Measurements from ENCODE around the gene GLTP. TPM values are rescaled to one million over a fixed set of nuclear protein-coding genes. Genes with fewer than 3 reads are reported as not detected.

GLTP gene
- total and polyA plus RNA-seq, 4 experiments from 2014 or later = 23.6 to 48.1 (median 24.0) TPM

DNA sequence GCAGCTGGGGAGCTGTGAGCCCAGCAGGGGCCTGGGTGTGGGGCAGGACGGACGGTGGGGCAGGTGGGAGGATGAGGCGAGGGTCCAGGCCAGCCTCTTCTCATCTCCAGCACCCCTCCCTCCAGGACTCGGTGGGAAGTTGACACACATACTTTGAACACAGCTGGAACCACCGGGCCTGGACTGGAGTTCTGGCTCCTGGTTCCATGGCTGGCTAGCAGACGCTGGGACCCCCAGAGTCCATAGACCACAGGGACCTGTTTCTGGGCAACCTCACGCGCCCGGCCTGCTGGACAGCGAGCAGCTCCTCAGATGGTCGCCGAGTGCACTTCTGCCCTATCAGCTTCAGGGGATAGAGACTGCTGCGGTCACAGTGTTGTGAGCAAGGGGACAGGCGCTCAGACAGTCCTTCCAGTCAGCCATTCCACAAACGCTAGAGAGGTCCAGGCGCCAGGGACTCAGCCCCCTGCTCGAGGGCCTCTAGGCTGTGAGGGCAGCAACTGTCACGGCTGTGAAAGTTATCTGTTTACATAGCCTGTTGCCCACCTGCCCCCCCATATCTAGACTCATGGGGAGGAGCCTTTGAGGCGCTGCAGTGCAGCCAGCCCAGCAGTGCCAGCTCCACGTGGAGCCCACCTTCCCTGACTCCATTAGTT, 45.0 kb upstream of the GLTP start:
- H3K4me3 Mint-ChIP-seq = no peak overlapping the region
- H3K27me3 Mint-ChIP-seq = no peaks in the 10 kb centered on the region
- Histone ChIP-seq H3K4me3 (ENCODE audit: low read length in 2 of 2) (no peak overlapping the region), H3K27ac (ENCODE audit: low read depth, low read length) (no peak overlapping the region), H3K9me3 (ENCODE audit: control insufficient read depth in 1 of 2, low read length in 2 of 2) (no peaks in the 10 kb centered on the region), H3K4me1 (ENCODE audit: insufficient read depth, low read length) (no peaks in the 10 kb centered on the region), H3K36me3 (ENCODE audit: insufficient read depth, low read length) (peaks cover 15% of the 10 kb centered on the region), H3K27me3 (ENCODE audit: insufficient read depth, low read length) (no peaks in the 10 kb centered on the region)
- H3K4me1 Mint-ChIP-seq = peaks cover 0 to 7% (median 3%) of the 10 kb centered on the region in 4 donors
- no peak for DNase-seq
- ChIA-PET POLR2A (ENCODE audit: partially characterized antibody) (no interaction called here), CTCF (ENCODE audit: partially characterized antibody) (interaction anchor here (1.2 to 1.5 kb wide), 3 partner anchors 12 to 37 kb away, joined by 3 to 4 read pairs (median 4); no protein-coding TSS in a partner anchor)
- intact Hi-C loops (cut with micrococcal nuclease) = no loop called here
- peak overlapping the region in 4 of 7 donors; percentile 5 to 51 (median 32) for H3K27ac Mint-ChIP-seq
- H3K36me3 Mint-ChIP-seq = peaks cover 11 to 32% of the 10 kb centered on the region in 2 donors
- no peaks in the 10 kb centered on the region for H3K9me3 Mint-ChIP-seq

- POLR2A ChIA-PET (ENCODE audit: partially characterized antibody) = interaction anchor here (1.0 kb wide), 1 partner anchor 13 kb away, joined by 3 read pairs; no protein-coding TSS in a partner anchor
- H3K4me3 Mint-ChIP-seq = no peak overlapping the region
- H3K9me3 Mint-ChIP-seq = no peaks in the 10 kb centered on the region
- peak overlapping the region in 1 of 7 donors; percentile 37 for H3K27ac Mint-ChIP-seq
- no peak overlapping the region for H3K27ac ChIP-seq (ENCODE audit: low read depth, low read length)
- no peak for DNase-seq
- peaks cover 16% of the 10 kb centered on the region for H3K36me3 ChIP-seq (ENCODE audit: insufficient read depth, low read length)
- H3K27me3 ChIP-seq (ENCODE audit: insufficient read depth, low read length) = no peaks in the 10 kb centered on the region
- CTCF ChIA-PET (ENCODE audit: partially characterized antibody) = no interaction called here
- H3K36me3 Mint-ChIP-seq = peaks cover 18 to 40% of the 10 kb centered on the region in 2 donors
- H3K4me1 Mint-ChIP-seq = peaks cover 0 to 7% (median 3%) of the 10 kb centered on the region in 4 donors
- no peaks in the 10 kb centered on the region for H3K27me3 Mint-ChIP-seq
- H3K4me3 ChIP-seq (ENCODE audit: low read length in 2 of 2) = no peak overlapping the region
- no peaks in the 10 kb centered on the region for H3K4me1 ChIP-seq (ENCODE audit: insufficient read depth, low read length)
- intact Hi-C loops (cut with micrococcal nuclease) = no loop called here
- no peaks in the 10 kb centered on the region for H3K9me3 ChIP-seq (ENCODE audit: control insufficient read depth in 1 of 2, low read length in 2 of 2)
Measured at GRCh38 chr12:109923481-109924245, 43.3 kb upstream of the GLTP start.

DNA sequence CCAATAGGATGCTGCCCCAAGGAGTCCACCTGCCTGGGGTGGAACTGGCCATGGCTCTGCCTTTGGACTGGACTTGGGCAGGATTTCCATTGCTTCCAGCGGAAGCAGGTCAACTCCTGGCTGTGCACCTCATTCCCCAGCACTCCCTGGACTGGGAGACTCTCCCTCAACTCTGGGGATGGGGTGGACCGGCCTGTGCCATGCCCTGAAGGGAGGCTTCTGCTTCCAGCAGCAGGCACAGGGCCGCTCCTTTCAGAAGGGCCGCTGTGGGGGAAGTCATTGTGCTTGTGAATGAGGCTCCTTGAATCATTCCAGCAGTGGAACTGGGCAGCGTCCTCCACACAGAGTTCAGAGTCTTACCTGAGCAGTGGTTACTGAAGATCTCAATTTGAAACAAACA, 42.7 kb upstream of the GLTP start:
- H3K27ac ChIP-seq (ENCODE audit: low read depth, low read length) = no peak overlapping the region
- peaks cover 18 to 42% of the 10 kb centered on the region in 2 donors for H3K36me3 Mint-ChIP-seq

GRCh38 chr12:109921982-109922381, 41.6 kb upstream of the GLTP start:
- no peak overlapping the region for H3K4me3 Mint-ChIP-seq
- peaks cover 24 to 49% of the 10 kb centered on the region in 2 donors for H3K36me3 Mint-ChIP-seq
- H3K27me3 Mint-ChIP-seq = no peaks in the 10 kb centered on the region
- Histone ChIP-seq H3K4me3 (ENCODE audit: low read length in 2 of 2) (no peak overlapping the region), H3K36me3 (ENCODE audit: insufficient read depth, low read length) (peaks cover 25% of the 10 kb centered on the region), H3K9me3 (ENCODE audit: control insufficient read depth in 1 of 2, low read length in 2 of 2) (no peaks in the 10 kb centered on the region), H3K27me3 (ENCODE audit: insufficient read depth, low read length) (no peaks in the 10 kb centered on the region), H3K27ac (ENCODE audit: low read depth, low read length) (no peak overlapping the region), H3K4me1 (ENCODE audit: insufficient read depth, low read length) (no peaks in the 10 kb centered on the region)
- CTCF ChIA-PET (ENCODE audit: partially characterized antibody) = interaction anchor here (1.6 kb wide), 1 partner anchor 69 kb away, joined by 3 read pairs; no protein-coding TSS in a partner anchor
- H3K27ac Mint-ChIP-seq = peak overlapping the region in 2 of 7 donors; percentile 4 to 89
- H3K9me3 Mint-ChIP-seq = no peaks in the 10 kb centered on the region
- intact Hi-C loops (cut with micrococcal nuclease) = no loop called here
- no peak for DNase-seq
- POLR2A ChIA-PET (ENCODE audit: partially characterized antibody) = interaction anchor here (0.7 kb wide), 1 partner anchor 73 kb away, joined by 3 read pairs; no protein-coding TSS in a partner anchor
- H3K4me1 Mint-ChIP-seq = peaks cover 0 to 4% (median under 1%) of the 10 kb centered on the region in 4 donors

More for the DNA sequence above, 42.7 kb upstream of the GLTP start:
- Histone ChIP-seq H3K36me3 (ENCODE audit: insufficient read depth, low read length) (peaks cover 15% of the 10 kb centered on the region), H3K9me3 (ENCODE audit: control insufficient read depth in 1 of 2, low read length in 2 of 2) (no peaks in the 10 kb centered on the region), H3K4me1 (ENCODE audit: insufficient read depth, low read length) (no peaks in the 10 kb centered on the region), H3K4me3 (ENCODE audit: low read length in 2 of 2) (no peak overlapping the region), H3K27me3 (ENCODE audit: insufficient read depth, low read length) (no peaks in the 10 kb centered on the region)
- ChIA-PET POLR2A (ENCODE audit: partially characterized antibody) (no interaction called here), CTCF (ENCODE audit: partially characterized antibody) (interaction anchor here (0.6 kb wide), 1 partner anchor 11 kb away, joined by 4 read pairs; no protein-coding TSS in a partner anchor)
- no peak for DNase-seq
- Mint-ChIP-seq H3K4me3 (no peak overlapping the region), H3K9me3 (no peaks in the 10 kb centered on the region), H3K4me1 (peaks cover 0 to 7% (median 3%) of the 10 kb centered on the region in 4 donors), H3K27ac (peak overlapping the region in 2 of 7 donors; percentile 13 to 37), H3K27me3 (no peaks in the 10 kb centered on the region)
- intact Hi-C loops (cut with micrococcal nuclease) = no loop called here

DNA sequence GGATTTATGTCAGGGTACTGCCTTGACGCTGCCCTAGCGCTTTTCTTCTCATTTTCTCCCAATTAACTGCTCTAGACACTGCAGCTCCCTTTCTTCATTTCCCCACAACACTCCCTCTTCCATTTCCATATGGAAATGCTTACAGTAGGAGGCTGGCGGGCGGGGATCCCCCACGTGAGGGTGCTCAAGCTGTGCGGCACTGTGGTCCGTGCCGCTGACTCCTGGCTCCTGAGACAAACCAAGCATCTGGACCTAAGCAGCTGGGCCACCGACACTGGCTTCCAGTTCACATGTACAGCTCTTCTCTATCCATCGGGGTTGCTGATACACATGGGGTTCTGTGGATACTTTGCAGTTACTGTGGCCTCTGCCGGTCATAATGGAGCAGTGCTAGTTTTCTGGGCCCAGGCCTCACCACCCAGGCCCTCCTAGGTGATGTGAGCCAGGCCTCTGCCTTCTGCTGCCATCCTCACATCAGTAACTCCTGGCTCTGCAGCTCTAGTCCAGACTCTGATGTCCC, 40.0 kb upstream of the GLTP start:
- no peak for DNase-seq
- intact Hi-C loops (cut with micrococcal nuclease) = no loop called here
- ChIA-PET POLR2A (ENCODE audit: partially characterized antibody) (interaction anchor here (0.9 to 1.4 kb wide), 2 partner anchors 19 to 47 kb away, joined by 3 to 5 read pairs; no protein-coding TSS in a partner anchor), CTCF (ENCODE audit: partially characterized antibody) (interaction anchor here (1.2 to 1.6 kb wide), 2 partner anchors 17 to 67 kb away, joined by 3 read pairs; no protein-coding TSS in a partner anchor)
- Mint-ChIP-seq H3K27me3 (no peaks in the 10 kb centered on the region), H3K27ac (peak overlapping the region in 2 of 7 donors; percentile 77 to 84), H3K36me3 (peaks cover 38 to 64% of the 10 kb centered on the region in 2 donors), H3K9me3 (no peaks in the 10 kb centered on the region), H3K4me1 (peaks cover 0 to 4% (median under 1%) of the 10 kb centered on the region in 4 donors), H3K4me3 (no peak overlapping the region)
- no peaks in the 10 kb centered on the region for H3K27me3 ChIP-seq (ENCODE audit: insufficient read depth, low read length)
- no peak overlapping the region for H3K4me3 ChIP-seq (ENCODE audit: low read length in 2 of 2)
- H3K27ac ChIP-seq (ENCODE audit: low read depth, low read length) = no peak overlapping the region
- H3K4me1 ChIP-seq (ENCODE audit: insufficient read depth, low read length) = no peaks in the 10 kb centered on the region
- H3K9me3 ChIP-seq (ENCODE audit: control insufficient read depth in 1 of 2, low read length in 2 of 2) = no peaks in the 10 kb centered on the region
- H3K36me3 ChIP-seq (ENCODE audit: insufficient read depth, low read length) = peaks cover 39% of the 10 kb centered on the region

DNA sequence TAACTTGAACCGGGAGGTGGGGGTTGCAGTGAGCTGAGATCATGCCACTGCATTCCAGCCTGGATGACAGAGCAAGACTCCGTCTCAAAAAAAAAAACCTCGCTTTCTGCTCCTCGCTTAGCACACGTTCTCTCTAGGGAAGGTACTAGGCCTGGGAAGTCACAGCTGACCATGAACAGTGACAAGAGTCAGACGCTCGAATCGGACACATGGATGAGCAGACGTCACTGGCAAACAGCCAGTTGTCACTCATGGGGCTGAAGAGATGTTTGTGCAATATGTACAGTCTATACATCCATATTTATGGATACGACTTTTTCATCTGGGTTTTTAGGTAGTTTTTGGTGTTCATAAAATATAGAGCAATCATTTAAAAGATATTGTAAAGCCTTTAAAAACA, 39.1 kb upstream of the GLTP start:
- Mint-ChIP-seq H3K9me3 (no peaks in the 10 kb centered on the region), H3K36me3 (peaks cover 45 to 69% of the 10 kb centered on the region in 2 donors), H3K4me3 (no peak overlapping the region), H3K27ac (peak overlapping the region in 3 of 7 donors; percentile 19 to 59 (median 51)), H3K4me1 (no peaks in the 10 kb centered on the region), H3K27me3 (no peaks in the 10 kb centered on the region)
- intact Hi-C loops (cut with micrococcal nuclease) = no loop called here
- DNase-seq = no peak
- no peaks in the 10 kb centered on the region for H3K27me3 ChIP-seq (ENCODE audit: insufficient read depth, low read length)
- ChIA-PET POLR2A (ENCODE audit: partially characterized antibody) (interaction anchor here (0.9 to 1.4 kb wide), 2 partner anchors 18 to 48 kb away, joined by 3 to 5 read pairs; no protein-coding TSS in a partner anchor), CTCF (ENCODE audit: partially characterized antibody) (interaction anchor here (1.2 kb wide), 1 partner anchor 16 kb away, joined by 3 read pairs; no protein-coding TSS in a partner anchor)
- no peak overlapping the region for H3K27ac ChIP-seq (ENCODE audit: low read depth, low read length)
- no peak overlapping the region for H3K4me3 ChIP-seq (ENCODE audit: low read length in 2 of 2)
- no peaks in the 10 kb centered on the region for H3K9me3 ChIP-seq (ENCODE audit: control insufficient read depth in 1 of 2, low read length in 2 of 2)
- H3K36me3 ChIP-seq (ENCODE audit: insufficient read depth, low read length) = peaks cover 48% of the 10 kb centered on the region
- no peaks in the 10 kb centered on the region for H3K4me1 ChIP-seq (ENCODE audit: insufficient read depth, low read length)
